DND-41 (cell line): ENCODE data around the gene TUBB2B.

Source experiments
- ATAC-seq: fragments of 200-7000 bp; cut with Tn5 transposase; 3 replicates; pipeline ENCODE4 v1.9.1; 2021; ENCODE audit warnings: low read depth; ENCODE audit not compliant: insufficient read depth
- DNase-seq: peaks from one replicate; pipeline ENCODE4 v3.0.0-alpha.2; 2020
- H2AFZ ChIP-seq: 2 replicates; pipeline ENCODE4 v1.6.0; 2012; ENCODE audit warnings: low read depth, low read length
- H3K27ac ChIP-seq: 2 replicates; pipeline ENCODE4 v1.5.1; 2012; ENCODE audit warnings: low read length, inconsistent platforms
- H3K27me3 ChIP-seq: fragments of 200-600 bp; sonication (generic); 2 replicates; pipeline ENCODE4 v1.6.0; 2012; ENCODE audit warnings: low read length, mild to moderate bottlenecking, inconsistent platforms; ENCODE audit not compliant: insufficient read depth, poor library complexity
- H3K36me3 ChIP-seq: 2 replicates; pipeline ENCODE4 v1.5.1; 2012; ENCODE audit warnings: low read length, inconsistent platforms; ENCODE audit not compliant: insufficient read depth
- H3K4me1 ChIP-seq: 2 replicates; pipeline ENCODE4 v1.5.1; 2012; ENCODE audit warnings: mild to moderate bottlenecking, low read length; ENCODE audit not compliant: insufficient read depth
- H3K4me2 ChIP-seq: 2 replicates; pipeline ENCODE4 v1.6.0; 2012; ENCODE audit warnings: mild to moderate bottlenecking, moderate library complexity, low read length, inconsistent platforms; ENCODE audit not compliant: insufficient read depth
- H3K4me3 ChIP-seq, 2 experiments: fragments of 200-600 bp in 1 of 2; shearing (Covaris generic) in 1 of 2; 2 replicates each; pipeline ENCODE4 v1.5.1; 2012 to 2016; ENCODE audit warnings: inconsistent platforms in 2 of 2, low read length in 2 of 2, mild to moderate bottlenecking in 2 of 2, low read depth in 1 of 2, moderate library complexity in 1 of 2
- H3K79me2 ChIP-seq: 2 replicates; pipeline ENCODE4 v1.6.0; 2012; ENCODE audit warnings: low read length, inconsistent platforms; ENCODE audit not compliant: insufficient read depth
- H3K9ac ChIP-seq: 2 replicates; pipeline ENCODE4 v1.6.0; 2012; ENCODE audit warnings: low read depth, mild to moderate bottlenecking, inconsistent platforms, low read length, moderate library complexity
- H3K9me3 ChIP-seq: 2 replicates; pipeline ENCODE4 v1.5.1; 2012; ENCODE audit warnings: low read length, moderate library complexity, mild to moderate bottlenecking, inconsistent platforms; ENCODE audit not compliant: insufficient read depth, severe bottlenecking
- H4K20me1 ChIP-seq: 2 replicates; pipeline ENCODE4 v1.6.0; 2012; ENCODE audit warnings: low read length; ENCODE audit not compliant: insufficient read depth
- EZH2 ChIP-seq: IDR thresholded peaks from 3 replicates; pipeline ENCODE4 v1.6.1; 2012; ENCODE audit warnings: borderline replicate concordance, low read depth, mild to moderate bottlenecking, moderate library complexity, low read length, inconsistent platforms; ENCODE audit not compliant: severe bottlenecking
- TF ChIP-seq, protein P1 (sequence below): IDR thresholded peaks from 2 replicates; pipeline ENCODE4 v1.5.1; 2012; ENCODE audit warnings: borderline replicate concordance, low read length, moderate library complexity, mild to moderate bottlenecking; ENCODE audit not compliant: poor library complexity, severe bottlenecking; ENCODE audit errors: extremely low read depth

The TUBB2B gene

DNA sequence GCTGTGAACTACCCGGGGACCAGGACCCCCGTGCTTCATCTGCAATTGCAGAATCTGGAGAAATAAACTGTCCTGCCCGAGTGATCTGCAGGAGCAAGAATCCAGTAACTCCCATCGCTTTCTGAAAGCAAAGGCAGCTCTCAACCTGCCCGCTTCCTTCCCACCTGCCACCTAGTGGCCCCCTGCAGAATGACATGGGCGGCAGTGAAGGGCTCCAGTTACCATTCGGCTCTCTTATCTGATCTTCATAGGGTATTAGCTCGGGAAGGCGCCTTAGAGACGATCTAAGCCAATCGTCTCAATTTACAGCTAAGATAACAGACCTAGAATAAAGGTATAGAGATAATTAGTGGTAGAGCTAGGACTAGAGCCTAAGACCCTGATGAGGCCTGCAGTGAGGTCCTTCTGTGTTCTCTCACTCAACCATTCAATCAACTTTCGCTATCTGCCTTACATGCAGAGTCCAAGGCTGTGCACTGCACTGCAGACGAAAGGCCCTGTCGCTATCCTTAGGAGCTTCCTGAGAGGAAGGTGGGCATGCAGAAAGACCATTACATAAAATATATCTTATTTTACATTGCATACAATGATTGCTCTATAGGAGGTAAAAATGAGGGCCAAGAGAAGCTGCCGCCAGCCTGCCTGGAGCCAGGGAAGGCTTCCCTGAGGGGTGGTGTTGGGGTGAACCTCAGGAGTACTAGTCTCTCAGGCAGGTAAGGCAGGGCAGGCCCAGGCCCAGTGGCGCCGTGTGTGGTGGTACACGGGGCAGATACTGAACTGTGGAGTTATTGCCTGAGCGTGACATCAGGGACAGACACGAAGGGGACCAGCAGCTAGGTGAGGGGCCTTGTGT lies 24.2 kb upstream of the TUBB2B start:
- peak overlapping the region; percentile 47 for H3K4me2 ChIP-seq
- no peak overlapping the region; a peak in 1 of 4 replicates for H3K4me3 ChIP-seq
- ATAC-seq (peak; percentile 99), DNase-seq (peak; percentile 85)
- no peak overlapping the region for H3K9ac ChIP-seq
- peak overlapping the region; percentile 80 for H2AFZ ChIP-seq
- H3K27me3 ChIP-seq: peaks cover 5% of the 10 kb centered on the region
- H3K79me2 ChIP-seq: no peaks in the 10 kb centered on the region
- no peaks in the 10 kb centered on the region for H3K36me3 ChIP-seq
- H3K27ac ChIP-seq: no peak overlapping the region
- no peaks in the 10 kb centered on the region for H3K9me3 ChIP-seq
- H4K20me1 ChIP-seq: no peaks in the 10 kb centered on the region
- TF ChIP-seq EZH2: no peak
- TF ChIP-seq, protein P1, sequence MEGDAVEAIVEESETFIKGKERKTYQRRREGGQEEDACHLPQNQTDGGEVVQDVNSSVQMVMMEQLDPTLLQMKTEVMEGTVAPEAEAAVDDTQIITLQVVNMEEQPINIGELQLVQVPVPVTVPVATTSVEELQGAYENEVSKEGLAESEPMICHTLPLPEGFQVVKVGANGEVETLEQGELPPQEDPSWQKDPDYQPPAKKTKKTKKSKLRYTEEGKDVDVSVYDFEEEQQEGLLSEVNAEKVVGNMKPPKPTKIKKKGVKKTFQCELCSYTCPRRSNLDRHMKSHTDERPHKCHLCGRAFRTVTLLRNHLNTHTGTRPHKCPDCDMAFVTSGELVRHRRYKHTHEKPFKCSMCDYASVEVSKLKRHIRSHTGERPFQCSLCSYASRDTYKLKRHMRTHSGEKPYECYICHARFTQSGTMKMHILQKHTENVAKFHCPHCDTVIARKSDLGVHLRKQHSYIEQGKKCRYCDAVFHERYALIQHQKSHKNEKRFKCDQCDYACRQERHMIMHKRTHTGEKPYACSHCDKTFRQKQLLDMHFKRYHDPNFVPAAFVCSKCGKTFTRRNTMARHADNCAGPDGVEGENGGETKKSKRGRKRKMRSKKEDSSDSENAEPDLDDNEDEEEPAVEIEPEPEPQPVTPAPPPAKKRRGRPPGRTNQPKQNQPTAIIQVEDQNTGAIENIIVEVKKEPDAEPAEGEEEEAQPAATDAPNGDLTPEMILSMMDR: peak; percentile 98
- peaks cover 9% of the 10 kb centered on the region for H3K4me1 ChIP-seq

DNA sequence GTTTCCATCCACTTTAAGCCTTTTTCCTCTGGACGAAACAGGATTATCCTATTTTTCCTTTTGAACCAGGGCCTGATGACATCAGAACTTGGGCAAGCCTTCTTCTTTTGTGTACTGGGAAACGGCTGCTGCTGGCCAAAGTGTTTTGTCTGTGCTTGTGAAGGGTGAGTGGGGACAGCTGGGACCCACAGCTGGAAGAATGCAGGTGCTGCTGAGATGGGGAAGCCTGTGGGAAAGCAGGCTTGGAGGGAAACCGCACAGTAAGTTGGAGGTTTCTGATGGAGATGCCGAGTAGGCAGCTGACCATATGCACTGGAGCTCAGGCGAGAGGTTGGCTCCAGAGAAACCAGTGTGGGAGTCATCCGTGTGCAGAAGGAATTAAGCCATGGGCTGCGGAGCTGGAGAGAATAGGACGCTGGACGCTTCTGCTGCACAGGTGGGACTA lies 22.8 kb upstream of the TUBB2B start:
- TF ChIP-seq EZH2: no peak
- TF ChIP-seq, protein P1: no peak
- peaks cover 7% of the 10 kb centered on the region for H3K27me3 ChIP-seq
- no peak overlapping the region for H3K4me3 ChIP-seq
- H3K9me3 ChIP-seq: no peaks in the 10 kb centered on the region
- H3K36me3 ChIP-seq: no peaks in the 10 kb centered on the region
- H3K4me1 ChIP-seq: peaks cover 9% of the 10 kb centered on the region
- H3K27ac ChIP-seq: no peak overlapping the region
- H2AFZ ChIP-seq: no peak overlapping the region
- no peaks in the 10 kb centered on the region for H4K20me1 ChIP-seq
- ATAC-seq (no peak), DNase-seq (no peak)
- no peak overlapping the region for H3K9ac ChIP-seq
- H3K4me2 ChIP-seq: no peak overlapping the region
- no peaks in the 10 kb centered on the region for H3K79me2 ChIP-seq

DNA sequence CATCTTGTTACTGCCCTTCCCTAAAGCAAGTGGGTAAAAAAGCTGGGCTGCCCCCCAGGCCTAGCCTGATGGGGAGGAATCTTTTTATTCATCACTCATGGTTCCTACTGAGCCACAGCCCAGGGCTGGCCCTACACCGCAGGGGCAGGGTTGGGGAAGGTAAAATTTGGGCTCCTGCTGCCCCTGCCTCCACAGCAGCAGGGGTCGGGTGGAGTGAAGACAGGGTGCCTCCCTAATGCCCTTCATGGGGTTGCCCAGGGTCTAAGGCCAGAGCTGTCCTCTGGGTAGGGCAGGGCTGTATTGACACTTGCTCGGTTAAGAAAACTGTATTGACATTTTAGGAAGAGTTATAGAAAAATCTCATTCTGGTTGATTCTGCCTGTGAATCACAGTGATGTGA lies 22.4 kb upstream of the TUBB2B start:
- Histone ChIP-seq H3K79me2 (no peaks in the 10 kb centered on the region), H3K27me3 (peaks cover 7% of the 10 kb centered on the region), H3K4me2 (no peak overlapping the region), H3K27ac (no peak overlapping the region), H3K4me1 (peaks cover 9% of the 10 kb centered on the region), H4K20me1 (no peaks in the 10 kb centered on the region), H3K9me3 (no peaks in the 10 kb centered on the region), H3K4me3 (no peak overlapping the region), H3K9ac (no peak overlapping the region), H2AFZ (no peak overlapping the region), H3K36me3 (no peaks in the 10 kb centered on the region)
- DNase-seq (no peak), ATAC-seq (no peak)
- TF ChIP-seq, protein P1: no peak
- no peak for TF ChIP-seq EZH2
